Thyroid gland (tissue), 4 donors: ENCODE measurements around the gene COL27A1.

Source experiments
- CTCF ChIP-seq, 6 experiments: fragments of 200-600 bp in 3 of 6; fragments of 450-650 bp in 3 of 6; sonication (generic) in 3 of 6; IDR thresholded peaks; one replicate each; pipeline ENCODE4 v1.5.1; 2016 to 2019; ENCODE audit warnings: antibody characterized with exemption in 6 of 6, mild to moderate bottlenecking in 2 of 6, inconsistent platforms in 1 of 6, moderate library complexity in 1 of 6
- POLR2A ChIP-seq, 2 donors: fragments of 450-650 bp; IDR thresholded peaks; one replicate each; pipeline ENCODE4 v1.6.1; 2017; ENCODE audit warnings: antibody characterized with exemption in 2 of 2, mild to moderate bottlenecking in 2 of 2, moderate library complexity in 1 of 2

- TF ChIP-seq CTCF (IDR thresholded peaks at IDR 0.05) (no peak), POLR2A (IDR thresholded peaks at IDR 0.05) (no peak)
Measured at GRCh38 chr9:114300153-114300845, 145.0 kb downstream of the COL27A1 start.
